ENCODE data around the gene C15orf39.
A peak's percentile ranks its signal among the peaks of the same experiment; 100 is the strongest.

The C15orf39 gene

GRCh38 chr15:75197062-75197630, 4.5 kb upstream of the C15orf39 start:
- no peak for DNase-seq (ENCODE audit: low read depth in 2 of 2)

GRCh38 chr15:75198560-75199356, 2.9 kb upstream of the C15orf39 start:
- no peak for DNase-seq (ENCODE audit: low read depth in 2 of 2)

GRCh38 chr15:75199357-75199940, 2.2 kb upstream of the C15orf39 start:
- no peak for DNase-seq (ENCODE audit: low read depth in 2 of 2)

GRCh38 chr15:75200391-75200764, 1.3 kb upstream of the C15orf39 start:
- no peak for DNase-seq (ENCODE audit: low read depth in 2 of 2)

- no peak for DNase-seq (ENCODE audit: low read depth in 2 of 2)
Measured at GRCh38 chr15:75200765-75201615, 692 bp upstream of the C15orf39 start.

GRCh38 chr15:75202251-75203016, 752 bp downstream of the C15orf39 start:
- peak; percentile 64 to 68 for DNase-seq (ENCODE audit: low read depth in 2 of 2)

GRCh38 chr15:75203017-75203907, 1.6 kb downstream of the C15orf39 start:
- no peak for DNase-seq (ENCODE audit: low read depth in 2 of 2)

- DNase-seq (ENCODE audit: low read depth in 2 of 2), result no peak
Measured at GRCh38 chr15:75203908-75204263, 2.2 kb downstream of the C15orf39 start.

GRCh38 chr15:75204340-75205063, 2.8 kb downstream of the C15orf39 start:
- DNase-seq (ENCODE audit: low read depth in 2 of 2), result peak; percentile 62 to 71

GRCh38 chr15:75205064-75205395, 3.3 kb downstream of the C15orf39 start:
- no peak for DNase-seq (ENCODE audit: low read depth in 2 of 2)

GRCh38 chr15:75206006-75206405, 4.3 kb downstream of the C15orf39 start:
- no peak for DNase-seq (ENCODE audit: low read depth in 2 of 2)

GRCh38 chr15:75206803-75207617, 5.3 kb downstream of the C15orf39 start:
- DNase-seq (ENCODE audit: low read depth in 2 of 2), result no peak

GRCh38 chr15:75207618-75208500, 6.2 kb downstream of the C15orf39 start:
- no peak for DNase-seq (ENCODE audit: low read depth in 2 of 2)

GRCh38 chr15:75208501-75209288, 7.0 kb downstream of the C15orf39 start:
- no peak for DNase-seq (ENCODE audit: low read depth in 2 of 2)

GRCh38 chr15:75209289-75209676, 7.6 kb downstream of the C15orf39 start:
- no peak for DNase-seq (ENCODE audit: low read depth in 2 of 2)

- no peak for DNase-seq (ENCODE audit: low read depth in 2 of 2)
Measured at GRCh38 chr15:75210811-75211230, 9.1 kb downstream of the C15orf39 start.

Data from stimulated activated CD4-positive, alpha-beta T cell treated with anti-CD3 and anti-CD28 coated beads, Interleukin-1b, Interleukin-23, amount 100 ng/mL, for 1 hour (primary cell).